HPDE6-E6E7 (cell line): ENCODE results near the gene PTCD1.
"Not testable (repeated sequence)": the region's sequence is repeated elsewhere in the genome, so short reads cannot be mapped to it uniquely, and the experiment has no call there.

ENCODE experiments used
- DNase-seq: peaks from one replicate; pipeline ENCODE4 v3.0.0; 2011; ENCODE audit warnings: missing footprints; ENCODE audit errors: extremely low spot score

Gene PTCD1

GRCh38 chr7:99449326-99449725 is 10.7 kb upstream of the PTCD1 start:
- no peak for DNase-seq

GRCh38 chr7:99448855-99449254 is 10.3 kb upstream of the PTCD1 start:
- DNase-seq, result no peak

DNA sequence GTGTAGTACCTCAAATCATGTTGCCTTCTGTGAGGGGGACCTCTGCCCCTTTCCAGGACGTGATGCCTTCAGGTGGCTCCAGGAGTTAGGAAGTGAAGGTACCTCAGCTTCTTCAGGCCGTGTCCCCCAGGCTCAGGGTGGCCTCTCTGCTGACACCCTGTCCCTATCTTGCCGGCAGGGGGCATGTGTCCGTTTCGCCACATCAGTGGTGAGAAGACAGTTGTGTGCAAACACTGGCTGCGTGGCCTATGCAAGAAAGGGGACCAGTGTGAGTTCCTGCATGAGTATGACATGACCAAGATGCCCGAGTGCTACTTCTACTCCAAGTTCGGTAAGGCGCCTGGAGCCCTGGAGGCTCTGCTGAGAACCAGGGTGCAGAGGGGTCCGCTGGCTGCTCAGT is 9.3 kb upstream of the PTCD1 start:
- DNase-seq, result no peak

GRCh38 chr7:99446096-99446495 is 7.5 kb upstream of the PTCD1 start:
- DNase-seq, result no peak

- no peak for DNase-seq
These were observed 1.6 kb upstream of the PTCD1 start for GRCh38 chr7:99440195-99440594.

GRCh38 chr7:99437946-99438572 is 539 bp downstream of the PTCD1 start:
- DNase-seq, result no peak

DNA sequence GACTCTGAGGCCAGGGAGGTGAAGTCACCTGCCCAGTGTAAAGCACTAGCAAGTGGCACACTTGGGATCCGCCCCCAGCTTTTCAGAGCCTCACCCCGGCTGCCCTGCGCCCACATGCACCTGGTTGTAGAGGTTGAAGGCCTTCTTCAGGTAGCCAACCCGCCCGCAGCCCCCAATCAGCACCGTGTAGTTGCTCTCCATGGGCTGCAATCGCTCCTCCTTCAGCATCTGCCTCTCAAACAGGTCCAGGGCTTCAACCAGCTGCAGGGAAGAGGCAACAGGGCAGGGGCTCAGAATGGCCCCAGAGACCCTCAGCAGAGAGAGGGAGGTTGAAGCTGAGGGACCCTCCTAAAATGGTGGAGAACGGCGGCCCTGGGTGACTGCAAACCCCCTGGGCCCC is 5.4 kb downstream of the PTCD1 start:
- DNase-seq, result no peak

GRCh38 chr7:99431756-99432540 is 6.7 kb downstream of the PTCD1 start:
- DNase-seq, result not testable (repeated sequence)

- DNase-seq, result no peak
These were observed 8.8 kb downstream of the PTCD1 start for GRCh38 chr7:99429756-99430155.

- no peak for DNase-seq
These were observed 9.5 kb downstream of the PTCD1 start for GRCh38 chr7:99428972-99429566.

DNA sequence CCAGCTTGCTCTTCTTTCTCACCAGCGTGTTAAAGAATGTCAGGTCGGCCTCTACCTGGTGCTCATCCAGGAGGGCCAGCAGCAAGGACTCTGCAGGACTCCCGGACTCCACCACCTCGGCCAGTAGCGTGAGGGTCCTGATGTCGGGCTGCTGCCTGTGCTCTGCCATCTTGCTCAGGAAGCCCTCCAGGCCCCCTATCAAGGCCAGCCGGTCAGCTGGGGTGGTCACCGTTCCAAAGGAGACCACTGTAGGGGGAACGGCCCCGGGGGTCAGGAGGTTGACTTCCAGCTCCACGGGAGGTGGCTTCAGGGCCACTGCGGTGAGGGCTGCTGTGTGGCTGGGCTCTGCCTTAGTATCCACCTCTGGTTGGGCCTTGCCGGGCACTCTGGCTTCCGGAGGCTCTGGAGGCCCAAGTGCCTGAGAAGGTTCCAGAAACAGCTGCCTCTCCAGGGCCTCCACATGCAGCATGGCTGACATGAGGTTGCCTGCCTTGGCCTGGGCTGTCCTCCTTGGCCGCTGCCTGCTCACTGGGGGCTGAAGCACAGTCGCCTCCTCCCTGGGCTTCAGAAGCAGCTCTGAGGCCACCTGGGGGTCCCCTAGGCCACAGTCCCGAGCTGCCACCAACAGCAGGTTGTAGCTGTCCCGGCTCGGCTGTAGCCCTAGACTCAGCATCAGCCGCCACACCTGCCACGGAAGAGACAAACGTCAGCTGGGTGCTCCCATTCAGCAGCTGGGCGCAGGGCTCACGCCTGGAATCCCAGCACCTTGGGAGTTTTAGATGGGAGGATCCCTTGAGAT is 13.5 kb downstream of the PTCD1 start:
- no peak for DNase-seq

- no peak for DNase-seq
These were observed 16.0 kb downstream of the PTCD1 start for GRCh38 chr7:99422625-99423024.

DNA sequence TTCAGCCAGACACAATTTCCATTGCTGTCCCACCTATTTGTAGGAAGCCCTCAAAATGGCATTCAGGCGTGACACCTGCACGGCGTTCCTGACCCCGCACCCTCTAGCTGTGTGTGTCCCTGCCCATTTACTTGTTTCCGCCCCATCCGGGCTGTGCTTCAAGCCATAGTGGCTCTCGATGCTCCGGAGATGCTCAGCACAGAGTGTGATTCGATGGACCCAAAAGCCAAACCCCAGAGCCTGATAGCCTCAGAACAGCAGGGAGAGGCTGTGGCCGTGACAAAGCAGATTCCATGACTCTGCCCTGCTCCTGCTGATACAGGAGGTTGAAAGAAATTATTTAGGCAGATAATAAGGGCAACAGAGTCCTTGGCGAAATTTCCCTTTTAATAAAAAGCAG is 16.4 kb downstream of the PTCD1 start:
- DNase-seq, result no peak

- DNase-seq, result no peak
These were observed 17.6 kb downstream of the PTCD1 start for GRCh38 chr7:99420986-99421385.

DNA sequence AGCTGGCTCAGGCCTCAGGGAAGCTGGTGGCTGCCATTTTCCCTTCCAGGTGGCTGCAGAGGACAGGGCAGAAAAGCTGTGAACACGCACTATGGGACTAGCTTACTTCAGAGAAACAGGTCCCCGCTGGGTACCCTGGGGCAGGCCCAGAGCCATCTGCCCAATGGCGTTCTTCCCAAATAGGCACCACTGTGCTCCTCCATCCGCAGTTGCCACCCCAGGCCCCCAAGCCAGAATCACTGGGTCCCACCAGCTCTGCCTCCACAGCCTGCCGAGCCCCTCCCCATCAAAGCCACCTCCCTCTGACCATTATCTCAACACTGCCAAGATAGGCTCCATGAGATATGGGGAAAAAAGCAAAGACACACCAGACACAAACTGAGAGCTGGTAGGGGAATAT is 18.4 kb downstream of the PTCD1 start:
- DNase-seq, result no peak

DNA sequence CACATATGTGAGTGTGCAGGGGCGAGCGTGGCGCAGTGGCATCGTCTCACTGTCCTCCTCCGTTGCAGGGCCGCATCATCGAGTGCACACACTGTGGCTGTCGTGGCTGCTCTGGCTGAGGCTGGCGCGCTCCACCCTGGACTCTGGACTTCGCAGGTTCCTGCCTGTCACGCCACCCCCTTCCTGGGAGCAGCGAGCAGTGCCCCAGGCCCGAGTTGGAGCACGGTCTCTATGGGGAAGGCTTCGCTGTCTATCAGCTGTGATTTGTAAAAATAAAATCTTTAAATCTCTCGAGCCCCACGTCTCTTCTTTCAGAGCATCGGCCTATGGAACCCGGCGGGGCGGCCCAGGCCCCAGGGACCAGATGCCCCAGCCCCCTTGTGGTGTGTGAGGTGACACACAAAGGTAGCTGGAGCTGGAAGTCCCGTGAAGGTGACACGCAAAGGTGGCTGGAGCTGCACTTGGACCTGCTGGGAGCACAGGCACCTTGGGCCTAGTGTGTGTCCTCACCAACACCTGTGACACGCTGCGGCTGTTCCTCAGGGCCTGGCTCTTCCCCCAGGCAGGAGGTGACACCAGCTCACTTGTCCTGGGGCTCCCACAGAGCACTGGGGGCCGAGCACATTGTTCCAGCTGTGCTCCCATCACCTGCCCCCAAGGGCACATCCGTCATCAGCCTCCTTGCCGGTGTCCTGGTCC is 19.1 kb downstream of the PTCD1 start:
- DNase-seq, result no peak

DNA sequence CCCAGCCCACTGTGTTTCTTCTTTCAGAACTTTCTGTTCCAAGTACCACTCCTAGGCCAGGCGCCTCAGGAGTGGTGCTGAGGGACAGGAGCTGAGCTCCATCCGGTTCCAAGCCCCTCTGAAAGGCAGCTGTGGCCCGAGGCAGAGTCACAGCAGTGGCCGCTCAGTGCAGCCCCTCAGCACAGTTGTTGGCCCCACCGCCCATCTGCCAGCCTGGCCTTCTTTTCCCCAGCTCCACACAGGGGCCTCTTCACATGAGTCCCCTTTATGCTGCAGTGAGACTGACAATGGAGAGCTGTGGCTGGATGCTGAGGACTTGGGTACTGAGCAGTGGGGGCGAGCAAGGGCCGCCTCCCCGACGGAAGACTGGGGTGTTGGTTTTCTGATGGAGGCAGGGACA is 20.3 kb downstream of the PTCD1 start:
- no peak for DNase-seq

DNA sequence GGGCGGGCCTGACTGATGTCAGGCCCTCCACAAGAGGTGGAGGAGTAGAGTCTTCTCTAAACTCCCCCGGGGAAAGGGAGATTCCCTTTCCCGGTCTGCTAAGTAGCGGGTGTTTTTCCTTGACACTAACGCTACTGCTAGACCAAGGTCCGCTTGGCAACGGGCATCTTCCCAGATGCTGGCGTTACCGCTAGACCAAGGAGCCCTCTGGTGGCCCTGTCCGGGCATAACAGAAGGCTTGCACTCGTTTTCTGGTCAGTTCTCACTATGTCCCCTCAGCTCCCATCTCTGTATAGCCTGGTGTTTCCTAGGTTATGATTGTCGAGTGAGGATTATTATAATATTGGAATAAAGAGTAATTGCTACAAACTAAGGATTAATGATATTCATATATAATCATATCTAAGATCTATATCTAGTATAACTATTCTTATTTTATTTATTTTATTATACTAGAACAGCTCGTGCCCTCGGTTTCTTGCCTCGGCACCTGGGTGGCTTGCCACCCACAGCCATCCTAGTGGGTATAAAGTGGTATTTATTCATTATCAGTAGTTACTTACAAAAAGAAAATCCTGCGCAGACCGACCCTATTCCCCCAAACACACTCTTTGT is 23.0 kb downstream of the PTCD1 start:
- not testable (repeated sequence) for DNase-seq

DNA sequence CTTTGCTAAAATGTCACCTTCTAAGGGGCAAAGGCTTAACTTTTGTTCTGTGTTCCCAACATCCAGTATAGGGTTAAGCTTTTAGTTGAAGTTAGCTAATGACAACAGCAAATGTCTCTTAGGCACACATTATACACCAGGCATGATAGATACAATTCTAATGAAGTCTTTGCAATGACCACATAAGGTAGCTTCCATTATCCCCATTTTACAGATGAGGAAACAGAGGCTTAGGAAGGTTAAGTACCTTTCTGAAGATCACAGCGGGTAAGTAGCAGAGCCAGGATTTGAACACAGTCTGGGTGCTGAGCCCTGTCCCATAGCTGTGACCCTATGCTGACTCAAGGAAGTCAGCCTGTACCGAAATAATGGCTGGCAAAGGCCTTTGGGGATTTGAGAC is 28.0 kb downstream of the PTCD1 start:
- no peak for DNase-seq

DNA sequence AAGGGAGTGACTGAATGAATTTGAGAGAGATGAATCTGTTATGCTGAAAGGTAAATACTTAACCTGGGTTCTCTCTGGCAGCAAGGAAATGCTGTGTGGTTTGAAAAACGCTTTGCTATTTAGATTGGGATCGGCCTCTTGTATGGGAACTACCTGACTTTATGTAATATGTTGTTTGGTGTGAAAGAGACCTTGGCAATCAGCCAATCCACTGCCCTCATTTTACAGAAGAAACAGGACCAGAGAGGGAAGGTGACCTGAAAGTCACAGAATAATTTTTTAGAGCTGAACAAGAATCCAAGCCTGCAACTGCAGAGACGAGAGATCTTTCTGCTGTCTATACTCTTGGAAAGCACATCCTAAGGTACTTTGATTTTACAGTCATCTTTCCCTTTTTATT is 28.8 kb downstream of the PTCD1 start:
- DNase-seq, result no peak

- DNase-seq, result no peak
These were observed 29.4 kb downstream of the PTCD1 start for GRCh38 chr7:99409192-99409572.
